T47D (cell line): ENCODE measurements around the gene PITPNB.
A peak's percentile ranks its signal among the peaks of the same experiment; 100 is the strongest.

Experiments
- DNase-seq, 2 experiments: peaks; one replicate each; pipeline versions ENCODE4 v3.0.0 to v3.0.0-alpha.2; 2011 to 2012; ENCODE audit warnings: low read depth in 1 of 2, low spot score in 1 of 2
- JUND ChIP-seq: IDR thresholded peaks from 2 replicates; pipeline ENCODE4 v1.6.1; 2012; ENCODE audit warnings: low read depth
- in situ Hi-C: cut with HindIII; loops from 2 replicates; pipeline ENCODE4 v1.10.0; 2016; ENCODE audit warnings: low sequenced_read_pairs, low pct_unique_long_range_greater_than_20kb

The PITPNB gene

DNA sequence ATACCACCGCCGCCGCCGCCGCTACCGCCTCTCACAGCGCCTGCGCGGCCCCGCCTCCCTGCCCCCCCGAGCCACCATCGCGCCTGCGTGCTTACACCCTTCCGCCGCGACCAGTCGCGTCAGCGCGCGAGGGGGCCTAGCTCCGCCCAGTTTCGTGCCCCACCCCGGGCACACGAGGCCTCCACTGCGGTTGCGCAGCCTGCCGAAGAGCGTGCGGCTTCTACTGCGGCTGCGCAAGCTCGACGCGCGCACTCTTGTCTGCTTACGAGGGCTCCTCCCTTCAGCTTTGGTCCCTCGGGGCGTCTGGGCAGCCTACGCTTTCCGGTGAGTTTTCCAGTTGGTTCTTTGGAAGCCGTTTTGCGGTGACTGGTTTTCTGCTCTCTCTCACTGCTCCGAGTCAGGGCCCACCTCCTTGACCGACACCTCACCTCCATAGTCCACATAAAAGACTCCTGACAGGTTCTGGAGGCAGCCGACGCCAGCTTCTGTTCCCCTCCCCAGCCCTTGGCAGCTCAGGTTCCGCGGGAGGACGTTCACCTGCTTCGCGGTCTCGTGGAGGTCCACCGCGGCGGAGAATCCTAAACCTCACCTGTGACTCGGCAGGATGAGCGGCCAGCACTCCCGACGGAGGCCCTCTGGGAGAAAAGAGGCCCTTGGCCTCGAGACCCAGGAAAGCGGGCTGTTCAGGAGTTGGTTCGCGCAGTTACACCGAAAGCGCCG lies at the start of gene PITPNB:
TSS of gene PITPNB (minus strand) at position 35 of the 720 bp plus-strand sequence. CDS start 65 bp downstream, outside the sequence.
- DNase-seq: peak; percentile 94 to 96
- TF ChIP-seq JUND: no peak
- in situ Hi-C loops: no loop called here

DNA sequence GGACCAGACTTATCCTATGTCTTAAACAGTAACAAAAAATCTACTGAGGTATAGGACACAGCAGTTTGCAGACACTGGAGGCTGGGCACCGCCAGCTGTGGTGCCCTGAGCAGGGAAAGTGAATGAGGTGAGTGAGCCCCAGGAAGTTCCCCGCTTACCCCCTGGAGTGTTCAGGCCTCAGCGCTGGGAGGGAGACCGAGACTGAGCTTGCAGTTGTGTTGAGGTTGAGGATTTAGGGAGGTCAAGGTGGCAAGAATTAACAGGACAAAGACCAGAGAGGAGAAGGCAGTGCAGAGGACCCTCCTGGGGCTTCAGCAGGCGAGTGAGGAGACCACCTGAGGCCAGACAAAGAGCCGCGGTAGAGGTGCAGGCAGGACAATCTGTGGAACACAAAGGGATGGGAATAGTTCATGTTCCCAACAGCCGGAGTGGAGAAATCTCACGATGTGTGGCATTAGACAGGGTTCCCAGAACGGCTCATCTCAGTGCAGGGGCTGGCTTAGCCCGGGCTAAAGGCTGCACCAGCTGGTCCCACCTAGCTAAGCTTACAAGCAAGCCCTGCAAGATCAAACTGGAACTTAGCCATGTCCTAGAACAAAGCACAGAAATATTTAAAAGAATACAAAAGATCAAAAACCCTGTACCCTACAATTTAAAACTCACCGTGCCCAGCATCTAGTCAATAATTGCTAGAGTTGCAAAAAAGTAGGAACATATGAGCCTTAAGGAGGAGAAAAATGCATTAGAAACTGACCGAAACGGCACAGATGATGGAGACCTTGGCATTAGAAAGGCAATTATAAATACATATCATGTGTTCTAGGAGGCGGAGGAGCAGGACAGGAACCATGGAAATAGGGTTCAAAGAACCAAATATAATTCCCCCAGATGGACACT lies 47.4 kb upstream of the PITPNB start:
- no peak for TF ChIP-seq JUND
- DNase-seq: no peak
- in situ Hi-C loops: no loop called here

DNA sequence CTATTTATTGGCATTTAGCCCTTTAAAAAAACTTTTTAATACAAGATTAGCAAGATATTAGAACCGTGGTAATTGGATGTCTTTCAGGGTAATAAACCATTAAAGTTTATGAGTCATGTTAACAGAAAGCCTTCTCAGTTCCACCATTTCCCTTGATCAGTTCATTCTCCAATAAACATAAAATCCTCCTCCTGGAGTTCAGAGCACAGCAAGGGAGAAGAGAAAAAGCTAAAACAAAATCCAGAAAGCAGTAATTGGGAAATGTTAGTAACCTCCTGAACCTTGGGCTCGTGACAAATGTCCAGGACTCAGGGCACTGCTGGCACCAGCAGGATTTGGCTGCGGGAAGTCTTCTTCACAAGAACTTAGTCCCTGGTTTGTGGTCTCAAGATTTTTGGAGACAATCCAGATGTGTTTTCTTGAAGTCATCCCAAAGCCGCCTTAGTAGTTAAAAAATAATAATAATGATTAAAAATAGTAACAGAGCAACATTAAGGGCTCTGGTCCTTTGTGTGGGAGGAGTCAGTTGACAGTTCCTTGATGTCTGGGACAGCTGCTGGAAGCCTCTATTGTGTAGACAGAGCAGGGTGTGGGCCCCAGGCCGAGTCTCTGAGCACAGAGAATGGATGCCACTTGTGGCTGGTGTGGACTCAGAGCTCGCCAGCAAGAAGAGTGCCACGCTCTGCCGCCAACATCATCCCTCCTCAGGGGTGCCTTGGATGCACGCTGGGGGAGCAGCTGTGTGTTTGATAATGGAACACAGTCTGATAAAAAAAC lies 43.4 kb upstream of the PITPNB start:
- no peak for DNase-seq
- TF ChIP-seq JUND: no peak
- in situ Hi-C loops: no loop called here

DNA sequence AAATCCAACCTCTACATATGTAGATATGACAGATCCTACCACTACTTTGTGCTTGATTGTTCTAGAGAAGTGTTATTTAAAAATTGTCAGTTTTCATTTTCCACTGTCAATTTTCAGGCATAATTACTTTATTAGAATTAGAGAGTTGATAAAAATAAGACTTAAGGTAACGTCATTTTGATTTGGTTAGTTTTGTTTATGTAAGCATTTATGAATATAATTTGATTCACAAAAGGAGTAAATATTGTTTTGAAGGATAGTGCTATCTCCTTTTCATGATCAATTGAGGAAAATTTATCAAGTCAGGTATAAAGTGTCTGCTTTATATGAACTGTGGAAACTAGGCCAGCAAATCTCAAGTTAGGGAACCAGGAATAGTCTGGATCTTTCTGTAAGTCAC lies 42.6 kb upstream of the PITPNB start:
- no peak for DNase-seq
- no peak for TF ChIP-seq JUND
- in situ Hi-C loops: no loop called here

DNA sequence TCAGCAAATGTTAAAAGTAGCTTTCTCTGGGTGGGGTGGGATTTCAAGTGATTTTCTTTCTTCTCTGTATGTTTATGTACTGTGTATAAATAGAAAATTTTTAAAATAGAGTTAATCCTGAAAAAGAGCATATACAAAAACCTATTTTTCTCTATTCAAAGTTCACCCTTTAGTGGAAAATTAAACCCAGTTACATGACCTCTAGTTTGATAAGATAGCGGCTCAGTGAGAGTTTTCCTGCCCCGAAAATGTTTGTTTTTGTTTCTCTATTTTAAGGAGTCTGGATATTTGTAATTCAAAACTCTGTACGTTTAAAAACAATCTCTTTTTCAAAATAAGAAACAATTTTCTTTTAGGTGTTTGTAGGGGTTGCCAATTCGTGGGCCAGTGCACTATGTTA lies 42.1 kb upstream of the PITPNB start:
- TF ChIP-seq JUND: no peak
- in situ Hi-C loops: no loop called here
- DNase-seq: no peak

DNA sequence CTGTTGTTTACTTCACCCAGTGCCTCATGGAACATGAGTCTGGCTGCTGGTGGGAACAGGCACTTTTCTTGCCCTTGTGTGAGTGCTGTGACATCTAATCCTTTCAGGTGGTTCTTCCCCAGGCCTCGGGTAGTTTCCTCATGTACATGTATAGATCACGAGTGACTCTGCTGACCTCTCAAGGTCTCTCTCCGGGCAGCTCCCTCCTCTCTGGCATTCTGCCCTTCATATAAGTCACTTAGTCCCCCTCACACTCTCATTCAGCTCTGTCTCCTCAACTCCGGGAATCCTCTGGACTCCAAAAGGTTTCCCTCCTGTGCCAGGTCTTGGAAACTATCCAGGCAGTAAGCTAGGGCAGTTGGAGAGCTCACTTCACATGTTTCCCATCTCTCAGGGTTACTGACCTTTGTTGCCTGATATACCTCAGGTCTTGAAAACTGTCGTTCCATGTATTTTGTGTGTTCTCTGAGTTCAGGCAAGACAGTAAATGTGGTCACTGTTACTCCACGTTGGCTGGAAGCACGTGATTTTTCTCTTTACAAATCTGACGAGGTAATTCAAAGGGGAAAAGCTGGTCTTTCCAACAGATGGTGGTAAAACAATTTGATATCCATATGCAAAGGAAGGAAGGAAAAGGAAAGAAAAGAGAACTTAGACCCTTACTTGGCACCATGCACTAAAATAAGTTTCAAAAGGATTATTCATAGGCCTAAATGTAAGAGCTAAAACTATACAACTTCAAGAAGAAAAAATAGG lies 40.5 kb upstream of the PITPNB start:
- DNase-seq: no peak
- TF ChIP-seq JUND: no peak
- in situ Hi-C loops: no loop called here

DNA sequence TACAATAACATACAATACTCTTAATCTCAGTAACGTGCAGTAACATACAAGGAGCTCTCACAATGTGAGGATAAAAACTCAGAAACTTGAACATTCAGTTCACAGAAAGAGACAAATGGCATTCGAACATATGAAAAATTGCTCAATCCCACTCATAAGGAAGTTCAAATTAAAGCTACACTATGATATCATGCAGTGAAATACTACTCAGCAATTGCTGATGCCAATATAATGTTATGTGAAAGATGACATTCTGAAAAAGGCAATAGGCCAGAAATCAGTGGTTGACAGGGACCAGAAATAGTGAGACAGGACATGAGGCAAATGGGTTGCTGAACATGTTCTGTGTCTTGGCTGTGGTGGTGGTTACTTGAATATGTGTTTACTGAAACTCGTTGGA lies 33.7 kb upstream of the PITPNB start:
- no peak for DNase-seq
- in situ Hi-C loops: no loop called here
- TF ChIP-seq JUND: no peak

DNA sequence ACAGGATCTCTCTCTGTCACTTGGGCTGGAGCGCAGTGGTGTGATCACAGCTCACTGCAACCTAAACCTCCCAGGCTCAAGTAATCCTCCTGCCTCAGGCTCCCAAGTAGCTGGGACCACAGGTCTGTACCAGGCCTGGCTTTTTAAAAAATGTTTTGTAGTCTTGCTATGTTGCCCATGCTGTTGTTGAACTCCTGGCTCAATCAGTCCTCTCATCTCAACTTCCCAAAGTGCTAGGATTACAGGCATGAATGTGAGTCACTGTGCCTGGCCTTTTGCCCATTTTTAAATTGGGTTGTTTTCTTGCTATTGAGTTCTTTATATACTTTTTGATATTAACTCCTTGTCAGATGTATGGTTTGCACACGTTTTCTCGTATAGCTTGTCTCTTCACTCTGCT lies 33.0 kb upstream of the PITPNB start:
- TF ChIP-seq JUND: no peak
- DNase-seq: no peak
- in situ Hi-C loops: no loop called here

DNA sequence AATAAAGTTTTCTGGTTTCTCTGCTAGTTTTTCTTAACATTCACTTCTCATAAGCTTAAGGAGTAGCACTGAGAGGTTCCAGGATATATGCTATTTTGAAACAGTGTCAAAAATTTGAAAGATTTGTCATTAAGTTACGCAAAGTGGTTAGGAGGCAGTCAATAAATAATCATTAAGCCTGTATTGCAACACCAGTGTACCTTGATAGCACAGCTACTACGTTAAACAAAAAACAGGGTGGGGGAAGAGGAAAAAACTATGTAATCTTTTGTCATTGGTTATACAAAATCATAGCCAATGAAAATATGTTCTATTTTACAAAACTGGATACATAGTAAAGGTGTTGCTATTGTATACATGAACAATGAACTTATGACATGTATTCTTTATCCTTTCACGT lies 30.4 kb upstream of the PITPNB start:
- no peak for TF ChIP-seq JUND
- in situ Hi-C loops: no loop called here
- DNase-seq: no peak

DNA sequence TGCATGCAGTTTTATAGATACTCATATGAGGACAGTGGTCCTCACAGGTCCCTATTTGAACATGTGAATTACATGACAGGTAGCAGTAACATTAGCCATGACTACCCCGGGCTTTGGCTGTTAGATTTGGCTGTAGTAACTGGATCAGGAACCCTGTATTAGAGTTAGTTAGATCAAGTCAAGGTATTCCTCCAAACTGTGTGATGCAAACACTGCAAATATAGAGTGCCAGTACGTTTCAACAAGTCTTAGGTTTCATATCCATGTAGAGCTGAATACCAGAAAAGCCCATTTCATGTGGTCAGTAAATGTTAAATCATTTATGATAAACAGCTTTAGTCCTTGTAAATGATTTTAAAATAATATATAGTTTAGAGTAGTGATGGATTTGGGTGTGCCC lies 29.5 kb upstream of the PITPNB start:
- DNase-seq: no peak
- in situ Hi-C loops: no loop called here
- TF ChIP-seq JUND: no peak

DNA sequence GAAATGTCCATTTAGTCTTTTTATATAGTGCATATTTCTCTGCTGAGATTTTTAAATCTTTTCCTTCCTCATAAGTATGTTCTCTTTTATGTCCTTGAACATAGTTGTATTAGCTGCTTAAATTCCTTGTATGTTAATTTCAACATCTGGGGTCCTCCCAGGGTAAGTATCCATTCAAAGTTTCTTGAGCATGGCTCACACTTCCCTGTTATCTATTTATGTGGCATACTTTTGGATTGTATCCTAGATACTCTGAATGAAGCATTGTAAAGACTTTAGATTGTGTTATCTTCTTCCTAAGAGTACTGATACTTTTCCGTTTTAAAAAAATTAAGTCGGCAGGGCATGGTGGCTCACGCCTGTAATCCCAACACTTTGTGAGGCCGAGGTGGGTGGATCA lies 28.4 kb upstream of the PITPNB start:
- in situ Hi-C loops: no loop called here
- no peak for TF ChIP-seq JUND
- DNase-seq: no peak

DNA sequence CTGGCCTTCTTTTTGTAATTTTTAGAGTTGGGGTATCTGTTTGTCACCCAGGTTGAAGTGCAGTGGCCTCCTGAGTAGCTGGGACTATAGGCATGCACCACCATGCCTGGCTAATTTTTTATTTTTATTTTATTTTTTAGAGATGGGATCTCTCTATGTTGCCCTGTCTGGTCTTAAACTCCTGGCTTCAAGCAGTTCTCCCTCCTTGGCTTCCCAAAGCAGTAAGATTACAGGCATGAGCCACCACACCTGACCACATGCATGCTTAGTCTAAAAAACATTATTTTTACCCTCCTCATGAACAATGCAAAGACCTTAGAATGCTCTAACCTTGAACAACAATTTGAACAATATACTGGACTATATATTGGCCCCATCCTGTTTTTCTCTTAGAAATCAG lies 22.1 kb upstream of the PITPNB start:
- DNase-seq: no peak
- in situ Hi-C loops: no loop called here
- no peak for TF ChIP-seq JUND
